CD14-positive monocyte (primary cell): ENCODE results near the gene CACNA1C. TPM values are rescaled to one million over a fixed set of nuclear protein-coding genes. Genes with fewer than 3 reads are reported as not detected.
A peak's percentile ranks its signal among the peaks of the same experiment; 100 is the strongest.

Experiments used
- DNase-seq, 3 donors: peaks; one replicate each; pipeline ENCODE4 v3.0.0-alpha.2; 2011 to 2022
- H2AFZ ChIP-seq: 2 replicates; pipeline ENCODE4 v1.6.0; 2012; ENCODE audit warnings: mild to moderate bottlenecking, low read depth, low read length, inconsistent platforms; ENCODE audit not compliant: insufficient read depth, poor library complexity, severe bottlenecking
- H3K27ac ChIP-seq, 2 donors: 1 replicate in 1 of 2; 2 replicates in 1 of 2; pipeline ENCODE4 v1.5.1; 2012 to 2013; ENCODE audit warnings: low read length in 2 of 2, control low read depth in 1 of 2, inconsistent platforms in 1 of 2, low read depth in 1 of 2, mild to moderate bottlenecking in 1 of 2
- H3K27me3 ChIP-seq, 2 donors: one replicate each; pipeline versions ENCODE4 v1.6.0 to v1.6.1; 2011 to 2013; ENCODE audit warnings: low read length in 2 of 2; ENCODE audit not compliant: control insufficient read depth in 2 of 2, insufficient read depth in 2 of 2
- H3K36me3 ChIP-seq, 2 donors: replicated peaks in 1 of 2; 1 replicate in 1 of 2; 2 replicates in 1 of 2; pipeline versions ENCODE4 v1.5.1 to v1.6.1; 2012 to 2013; ENCODE audit warnings: low read length in 2 of 2, control low read depth in 1 of 2, inconsistent platforms in 1 of 2, mild to moderate bottlenecking in 1 of 2; ENCODE audit not compliant: insufficient read depth in 2 of 2, control insufficient read depth in 1 of 2
- H3K4me1 ChIP-seq, 2 donors: 1 replicate in 1 of 2; 2 replicates in 1 of 2; pipeline versions ENCODE4 v1.5.1 to v1.6.1; 2012 to 2013; ENCODE audit warnings: low read length in 2 of 2, control low read depth in 1 of 2, inconsistent platforms in 1 of 2, mild to moderate bottlenecking in 1 of 2, moderate library complexity in 1 of 2; ENCODE audit not compliant: insufficient read depth in 2 of 2, control insufficient read depth in 1 of 2
- H3K4me2 ChIP-seq: replicated peaks from 2 replicates; pipeline ENCODE3; 2012; ENCODE audit warnings: low read length, moderate library complexity, mild to moderate bottlenecking; ENCODE audit not compliant: poor library complexity, severe bottlenecking; ENCODE audit errors: extremely low read depth
- H3K4me3 ChIP-seq, 3 experiments: fragments of 200-600 bp in 1 of 3; sonication (generic) in 1 of 3; replicated peaks in 1 of 3; 1 replicate in 2 of 3; 2 replicates in 1 of 3; pipeline ENCODE4 v1.5.1; 2011 to 2013; ENCODE audit warnings: low read length in 3 of 3, mild to moderate bottlenecking in 3 of 3, control low read depth in 2 of 3, low read depth in 2 of 3, inconsistent platforms in 1 of 3, moderate library complexity in 1 of 3
- H3K79me2 ChIP-seq: 2 replicates; pipeline ENCODE4 v1.6.0; 2012; ENCODE audit warnings: mild to moderate bottlenecking, control low read depth, inconsistent platforms, low read length, moderate library complexity; ENCODE audit not compliant: insufficient read depth
- H3K9ac ChIP-seq: 2 replicates; pipeline ENCODE4 v1.6.0; 2017; ENCODE audit warnings: low read length, mild to moderate bottlenecking; ENCODE audit not compliant: insufficient read depth, poor library complexity, severe bottlenecking
- H3K9me3 ChIP-seq, 2 donors: replicated peaks in 1 of 2; 1 replicate in 1 of 2; 2 replicates in 1 of 2; pipeline versions ENCODE4 v1.5.1 to v1.6.1; 2012 to 2013; ENCODE audit warnings: low read length in 2 of 2, control low read depth in 1 of 2; ENCODE audit not compliant: control insufficient read depth in 1 of 2, insufficient read depth in 1 of 2
- H4K20me1 ChIP-seq: 2 replicates; pipeline ENCODE4 v1.6.0; 2012; ENCODE audit warnings: mild to moderate bottlenecking, low read length, control low read depth, moderate library complexity; ENCODE audit not compliant: insufficient read depth
- H3K27ac Mint-ChIP-seq, 7 donors: one replicate each; pipeline ENCODE4 v1.8.0; 2020; ENCODE audit warnings: mild to moderate bottlenecking in 7 of 7, mixed read lengths in 7 of 7, moderate library complexity in 6 of 7, inconsistent platforms in 2 of 7
- H3K27me3 Mint-ChIP-seq, 3 donors: one replicate each; pipeline ENCODE4 v1.8.0; 2021 to 2022; ENCODE audit warnings: low read depth in 3 of 3, mild to moderate bottlenecking in 3 of 3, mixed read lengths in 3 of 3, moderate library complexity in 3 of 3, inconsistent platforms in 1 of 3
- H3K36me3 Mint-ChIP-seq, 2 donors: one replicate each; pipeline ENCODE4 v1.8.0; 2020; ENCODE audit warnings: mixed read lengths in 2 of 2, inconsistent platforms in 1 of 2, mild to moderate bottlenecking in 1 of 2
- H3K4me1 Mint-ChIP-seq: one replicate; pipeline ENCODE4 v1.8.0; 2020; ENCODE audit warnings: mild to moderate bottlenecking, mixed read lengths
- H3K4me3 Mint-ChIP-seq, 2 donors: one replicate each; pipeline ENCODE4 v1.8.0; 2020; ENCODE audit warnings: mild to moderate bottlenecking in 2 of 2, mixed read lengths in 2 of 2, moderate library complexity in 1 of 2
- H3K9me3 Mint-ChIP-seq, 7 donors: one replicate each; pipeline ENCODE4 v1.8.0; 2020 to 2022; ENCODE audit warnings: mixed read lengths in 7 of 7, mild to moderate bottlenecking in 6 of 7, moderate library complexity in 6 of 7, inconsistent platforms in 2 of 7
- WGBS: methylation state at CpG from one replicate; pipeline ENCODE4 v1.1.5; 2013; ENCODE audit warnings: missing lambda C conversion rate; ENCODE audit not compliant: insufficient coverage; 5-methylcytosine and 5-hydroxymethylcytosine counted together
- intact Hi-C, 2 donors: fragments of 100-400 bp; cut with micrococcal nuclease; formaldehyde crosslinking; loops; one replicate each; pipeline versions ENCODE4 v1.15.0 to v1.15.1; 2023
- polyA plus RNA-seq, 3 donors: library from polyadenylated mRNA; depleted of rRNA in 1 of 3; unstranded in 2 of 3; stranded (reverse) in 1 of 3; fragments of 300-500 nt in 2 of 3; fragments of >200 nt in 1 of 3; fragmentation: Illumina TruSeq in 2 of 3; gene quantifications; 1 replicate in 2 of 3; 2 replicates in 1 of 3; pipeline ENCODE4 v1.2.3, GENCODE V29; 2012 to 2021
- TF ChIP-seq, protein P1 (sequence below): fragments of 200-600 bp; IDR thresholded peaks from one replicate; pipeline ENCODE4 v1.8.0; 2022; ENCODE audit warnings: antibody characterized with exemption, mild to moderate bottlenecking

CACNA1C gene
- polyA plus RNA-seq, 3 donors, result not detected

DNA sequence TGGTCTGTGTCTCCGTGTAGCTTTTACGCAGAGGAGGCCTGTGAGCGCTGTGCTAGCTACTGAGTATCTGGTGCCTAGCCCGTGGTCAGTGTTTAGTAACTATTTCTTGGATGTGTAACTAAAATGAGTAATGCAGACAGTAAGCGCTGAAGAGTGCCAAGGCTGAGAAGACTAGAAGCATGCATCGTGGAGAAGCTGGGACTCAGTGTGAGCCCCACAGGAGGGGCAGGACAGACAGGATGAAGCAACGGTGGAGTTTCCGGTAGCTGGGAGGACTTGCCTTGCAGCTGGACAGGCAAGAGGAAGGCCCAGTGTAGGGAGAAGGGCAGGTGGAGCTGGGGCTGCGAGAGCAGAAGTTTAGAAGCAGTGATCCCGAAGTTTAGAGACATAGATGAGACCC lies 508.6 kb downstream of the CACNA1C start:
- Histone ChIP-seq H3K27ac (peak overlapping the region in 1 of 2 donors; percentile 18), H4K20me1 (no peaks in the 10 kb centered on the region), H3K27me3 (no peaks in the 10 kb centered on the region), H3K4me1 (peaks cover 22 to 25% of the 10 kb centered on the region in 2 donors), H3K36me3 (no peaks in the 10 kb centered on the region), H2AFZ (peak overlapping the region; percentile 55), H3K9ac (peak overlapping the region; percentile 25), H3K4me3 (no peak overlapping the region), H3K9me3 (no peaks in the 10 kb centered on the region), H3K4me2 (peak overlapping the region; percentile 9), H3K79me2 (no peaks in the 10 kb centered on the region)
- TF ChIP-seq, protein P1, sequence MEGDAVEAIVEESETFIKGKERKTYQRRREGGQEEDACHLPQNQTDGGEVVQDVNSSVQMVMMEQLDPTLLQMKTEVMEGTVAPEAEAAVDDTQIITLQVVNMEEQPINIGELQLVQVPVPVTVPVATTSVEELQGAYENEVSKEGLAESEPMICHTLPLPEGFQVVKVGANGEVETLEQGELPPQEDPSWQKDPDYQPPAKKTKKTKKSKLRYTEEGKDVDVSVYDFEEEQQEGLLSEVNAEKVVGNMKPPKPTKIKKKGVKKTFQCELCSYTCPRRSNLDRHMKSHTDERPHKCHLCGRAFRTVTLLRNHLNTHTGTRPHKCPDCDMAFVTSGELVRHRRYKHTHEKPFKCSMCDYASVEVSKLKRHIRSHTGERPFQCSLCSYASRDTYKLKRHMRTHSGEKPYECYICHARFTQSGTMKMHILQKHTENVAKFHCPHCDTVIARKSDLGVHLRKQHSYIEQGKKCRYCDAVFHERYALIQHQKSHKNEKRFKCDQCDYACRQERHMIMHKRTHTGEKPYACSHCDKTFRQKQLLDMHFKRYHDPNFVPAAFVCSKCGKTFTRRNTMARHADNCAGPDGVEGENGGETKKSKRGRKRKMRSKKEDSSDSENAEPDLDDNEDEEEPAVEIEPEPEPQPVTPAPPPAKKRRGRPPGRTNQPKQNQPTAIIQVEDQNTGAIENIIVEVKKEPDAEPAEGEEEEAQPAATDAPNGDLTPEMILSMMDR, result no peak
- Mint-ChIP-seq H3K27me3 (peaks cover 0 to 2% (median 2%) of the 10 kb centered on the region in 3 donors), H3K9me3 (no peaks in the 10 kb centered on the region), H3K4me1 (peaks cover 19% of the 10 kb centered on the region), H3K27ac (peak overlapping the region in 4 of 7 donors; percentile 15 to 76 (median 73)), H3K4me3 (no peak overlapping the region), H3K36me3 (no peaks in the 10 kb centered on the region)
- peak in 2 of 3 donors; percentile 24 to 83 for DNase-seq
- WGBS, result 60% methylated on average over 8 of the region's 10 CpGs
- intact Hi-C loops, result no loop called here

DNA sequence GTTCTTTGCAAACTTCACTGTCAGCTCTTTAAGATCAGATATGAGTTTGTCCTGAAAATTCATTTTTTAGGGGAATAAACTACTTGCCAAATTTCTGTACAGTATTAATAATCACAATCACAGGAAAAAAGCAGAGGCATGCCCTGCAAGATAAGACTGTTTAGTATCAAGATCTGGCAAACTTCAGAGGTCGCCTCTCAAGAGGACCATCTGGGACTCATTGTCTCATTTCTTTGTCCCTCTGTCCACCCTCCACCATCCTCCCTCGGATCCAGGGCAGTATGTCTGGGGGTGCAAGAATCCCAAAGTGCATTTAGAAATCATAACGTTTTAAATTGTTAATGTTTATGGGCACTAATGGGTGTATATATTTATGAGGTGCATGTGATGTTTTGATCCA lies 509.6 kb downstream of the CACNA1C start:
- Histone ChIP-seq H3K4me2 (no peak overlapping the region), H3K79me2 (no peaks in the 10 kb centered on the region), H3K9me3 (no peaks in the 10 kb centered on the region), H3K27me3 (no peaks in the 10 kb centered on the region), H3K4me3 (no peak overlapping the region), H3K9ac (no peak overlapping the region), H4K20me1 (no peaks in the 10 kb centered on the region), H3K4me1 (peaks cover 22 to 25% of the 10 kb centered on the region in 2 donors), H3K27ac (no peak overlapping the region), H2AFZ (no peak overlapping the region), H3K36me3 (no peaks in the 10 kb centered on the region)
- intact Hi-C loops, result no loop called here
- no peak overlapping the region for H3K4me3 Mint-ChIP-seq
- H3K4me1 Mint-ChIP-seq, result peaks cover 19% of the 10 kb centered on the region
- peaks cover 0 to 2% (median 1%) of the 10 kb centered on the region in 3 donors for H3K27me3 Mint-ChIP-seq
- H3K9me3 Mint-ChIP-seq, result no peaks in the 10 kb centered on the region
- H3K27ac Mint-ChIP-seq, result no peak overlapping the region
- H3K36me3 Mint-ChIP-seq, result no peaks in the 10 kb centered on the region
- DNase-seq, result no peak
- WGBS, result no CpG with 5 or more reads among the region's 3 CpGs
- TF ChIP-seq, protein P1, result no peak
